ENCODE data around the gene ARL15. TPM values are rescaled to one million over a fixed set of nuclear protein-coding genes. Genes with fewer than 3 reads are reported as not detected.

The ARL15 gene
- total RNA-seq, 1 experiment from 2014 or later, result 18.3 TPM

DNA sequence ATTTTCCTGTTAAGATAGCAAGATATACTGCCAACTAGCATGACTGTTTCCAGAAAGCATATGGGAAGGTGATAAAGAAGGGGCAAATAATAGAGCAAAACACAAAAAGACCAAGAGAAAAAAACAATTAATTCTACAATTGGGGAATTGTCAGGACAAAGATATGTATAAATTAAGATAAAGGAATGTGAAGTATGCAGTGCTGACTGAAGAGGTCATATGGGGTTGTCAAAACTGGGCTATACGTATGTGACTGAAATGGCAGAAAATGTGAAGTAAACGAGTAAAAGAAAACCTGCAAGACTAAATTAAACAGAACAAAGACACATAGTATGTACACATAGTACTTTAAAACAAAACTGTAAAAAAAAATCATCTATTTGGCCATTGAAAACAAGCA lies 222.3 kb downstream of the ARL15 start:
- intact Hi-C loops (cut with micrococcal nuclease; ENCODE audit: unreplicated experiment), result no loop called here
- no TSS peak for BruUV-seq (replicated peaks)
- Histone ChIP-seq H3K9me3 (ENCODE audit: low read depth, low read length, poor library complexity, severe bottlenecking) (no peaks in the 10 kb centered on the region), H3K27me3 (replicated peaks; ENCODE audit: insufficient read depth, low read depth, low read length, poor library complexity) (no peaks in the 10 kb centered on the region), H3K4me1 (ENCODE audit: insufficient read depth, low read length, poor library complexity, severe bottlenecking) (peaks cover 9% of the 10 kb centered on the region), H3K4me3 (ENCODE audit: low read depth, low read length, poor library complexity, severe bottlenecking) (no peak overlapping the region), H3K27ac (ENCODE audit: low read depth, low read length, poor library complexity, severe bottlenecking) (no peak overlapping the region), H3K36me3 (ENCODE audit: insufficient read depth, low read length, poor library complexity, severe bottlenecking) (no peaks in the 10 kb centered on the region)
- no peak for DNase-seq (ENCODE audit: low spot score)
- CTCF ChIA-PET, result no interaction called here
- TF ChIP-seq EZH2 (IDR thresholded peaks at IDR 0.05; ENCODE audit: borderline replicate concordance, low read depth, low read length, poor library complexity, severe bottlenecking), result no peak
- TF ChIP-seq, protein P1, sequence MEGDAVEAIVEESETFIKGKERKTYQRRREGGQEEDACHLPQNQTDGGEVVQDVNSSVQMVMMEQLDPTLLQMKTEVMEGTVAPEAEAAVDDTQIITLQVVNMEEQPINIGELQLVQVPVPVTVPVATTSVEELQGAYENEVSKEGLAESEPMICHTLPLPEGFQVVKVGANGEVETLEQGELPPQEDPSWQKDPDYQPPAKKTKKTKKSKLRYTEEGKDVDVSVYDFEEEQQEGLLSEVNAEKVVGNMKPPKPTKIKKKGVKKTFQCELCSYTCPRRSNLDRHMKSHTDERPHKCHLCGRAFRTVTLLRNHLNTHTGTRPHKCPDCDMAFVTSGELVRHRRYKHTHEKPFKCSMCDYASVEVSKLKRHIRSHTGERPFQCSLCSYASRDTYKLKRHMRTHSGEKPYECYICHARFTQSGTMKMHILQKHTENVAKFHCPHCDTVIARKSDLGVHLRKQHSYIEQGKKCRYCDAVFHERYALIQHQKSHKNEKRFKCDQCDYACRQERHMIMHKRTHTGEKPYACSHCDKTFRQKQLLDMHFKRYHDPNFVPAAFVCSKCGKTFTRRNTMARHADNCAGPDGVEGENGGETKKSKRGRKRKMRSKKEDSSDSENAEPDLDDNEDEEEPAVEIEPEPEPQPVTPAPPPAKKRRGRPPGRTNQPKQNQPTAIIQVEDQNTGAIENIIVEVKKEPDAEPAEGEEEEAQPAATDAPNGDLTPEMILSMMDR (conservative IDR thresholded peaks at IDR 0.05; ENCODE audit: low read depth, low read length), result no peak
- POLR2A ChIA-PET (ENCODE audit: low non-redundant PET), result no interaction called here

DNA sequence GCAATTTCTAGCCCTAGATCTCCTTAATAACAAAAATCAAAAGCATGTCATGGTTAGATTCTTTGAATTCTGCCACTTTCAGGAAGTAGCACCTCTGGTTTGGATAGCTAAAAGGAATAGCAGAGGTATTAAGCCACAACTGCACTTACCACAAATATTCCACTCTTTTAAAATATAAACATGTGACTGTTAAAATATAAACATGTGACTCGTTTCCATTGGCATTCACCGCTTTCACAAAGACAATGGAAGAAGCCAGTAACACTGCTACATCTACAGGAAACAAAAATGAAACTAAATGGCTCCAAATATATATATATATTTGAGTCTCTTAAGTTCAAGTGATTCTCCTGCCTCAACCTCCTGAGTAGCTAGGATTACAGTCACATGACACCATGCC lies 222.9 kb downstream of the ARL15 start:
- Histone ChIP-seq H3K27ac (ENCODE audit: low read depth, low read length, poor library complexity, severe bottlenecking) (no peak overlapping the region), H3K36me3 (ENCODE audit: insufficient read depth, low read length, poor library complexity, severe bottlenecking) (no peaks in the 10 kb centered on the region), H3K4me3 (ENCODE audit: low read depth, low read length, poor library complexity, severe bottlenecking) (no peak overlapping the region), H3K4me1 (ENCODE audit: insufficient read depth, low read length, poor library complexity, severe bottlenecking) (peaks cover 9% of the 10 kb centered on the region), H3K27me3 (replicated peaks; ENCODE audit: insufficient read depth, low read depth, low read length, poor library complexity) (no peaks in the 10 kb centered on the region), H3K9me3 (ENCODE audit: low read depth, low read length, poor library complexity, severe bottlenecking) (no peaks in the 10 kb centered on the region)
- DNase-seq (ENCODE audit: low spot score), result no peak
- ChIA-PET CTCF (no interaction called here), POLR2A (ENCODE audit: low non-redundant PET) (no interaction called here)
- BruUV-seq (replicated peaks), result no TSS peak
- intact Hi-C loops (cut with micrococcal nuclease; ENCODE audit: unreplicated experiment), result no loop called here
- no peak for TF ChIP-seq EZH2 (IDR thresholded peaks at IDR 0.05; ENCODE audit: borderline replicate concordance, low read depth, low read length, poor library complexity, severe bottlenecking)

DNA sequence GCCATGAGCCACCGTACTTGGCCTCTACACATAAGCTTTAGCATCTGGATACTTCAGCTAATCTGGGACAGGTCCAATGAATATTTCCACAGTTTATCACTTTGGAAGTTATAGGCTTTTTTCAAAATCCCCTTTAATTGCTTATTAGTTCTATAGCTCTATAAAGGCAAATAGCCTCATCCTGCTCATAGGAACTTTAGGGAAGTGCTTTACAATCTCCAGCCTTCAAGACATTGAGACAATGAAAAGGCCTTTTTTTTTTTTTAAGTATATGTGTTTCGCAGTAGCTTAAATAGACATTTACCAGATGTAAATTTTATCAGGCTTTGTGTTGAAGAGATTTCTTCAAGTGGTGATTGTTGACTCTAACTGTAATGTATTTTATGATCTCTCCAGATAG lies 224.2 kb downstream of the ARL15 start:
- H3K27ac ChIP-seq (ENCODE audit: low read depth, low read length, poor library complexity, severe bottlenecking), result no peak overlapping the region
- no peaks in the 10 kb centered on the region for H3K9me3 ChIP-seq (ENCODE audit: low read depth, low read length, poor library complexity, severe bottlenecking)
- TF ChIP-seq, protein P1 (conservative IDR thresholded peaks at IDR 0.05; ENCODE audit: low read depth, low read length), result no peak
- TF ChIP-seq EZH2 (IDR thresholded peaks at IDR 0.05; ENCODE audit: borderline replicate concordance, low read depth, low read length, poor library complexity, severe bottlenecking), result no peak
- no peaks in the 10 kb centered on the region for H3K27me3 ChIP-seq (replicated peaks; ENCODE audit: insufficient read depth, low read depth, low read length, poor library complexity)
- no peak overlapping the region for H3K4me3 ChIP-seq (ENCODE audit: low read depth, low read length, poor library complexity, severe bottlenecking)
- ChIA-PET CTCF (no interaction called here), POLR2A (ENCODE audit: low non-redundant PET) (interaction anchor here (0.6 kb wide), 1 partner anchor 9 kb away, joined by 3 read pairs; no protein-coding TSS in a partner anchor)
- no TSS peak for BruUV-seq (replicated peaks)
- DNase-seq (ENCODE audit: low spot score), result no peak
- no peaks in the 10 kb centered on the region for H3K36me3 ChIP-seq (ENCODE audit: insufficient read depth, low read length, poor library complexity, severe bottlenecking)
- intact Hi-C loops (cut with micrococcal nuclease; ENCODE audit: unreplicated experiment), result no loop called here
- H3K4me1 ChIP-seq (ENCODE audit: insufficient read depth, low read length, poor library complexity, severe bottlenecking), result peaks cover 9% of the 10 kb centered on the region

DNA sequence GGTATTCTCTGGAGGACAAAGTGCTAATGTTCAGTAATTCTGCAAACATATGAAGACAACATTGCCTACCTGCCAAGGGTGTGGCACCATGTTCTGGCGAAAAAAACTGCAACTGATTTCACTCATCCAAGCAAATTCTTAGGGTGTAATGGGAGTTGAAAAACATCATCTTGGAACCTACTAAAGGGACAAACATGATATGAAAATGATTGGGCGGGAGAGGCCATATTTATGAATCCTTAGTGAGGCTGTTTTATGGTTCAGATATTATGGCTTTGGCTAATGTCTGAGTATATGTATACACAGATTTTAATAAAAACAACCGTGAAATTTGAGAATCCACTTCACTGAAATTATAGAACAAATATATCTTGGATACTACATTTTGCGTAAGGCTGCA lies 225.7 kb downstream of the ARL15 start:
- ChIA-PET CTCF (no interaction called here), POLR2A (ENCODE audit: low non-redundant PET) (no interaction called here)
- BruUV-seq (replicated peaks), result no TSS peak
- TF ChIP-seq EZH2 (IDR thresholded peaks at IDR 0.05; ENCODE audit: borderline replicate concordance, low read depth, low read length, poor library complexity, severe bottlenecking), result no peak
- TF ChIP-seq, protein P1 (conservative IDR thresholded peaks at IDR 0.05; ENCODE audit: low read depth, low read length), result no peak
- H3K4me1 ChIP-seq (ENCODE audit: insufficient read depth, low read length, poor library complexity, severe bottlenecking), result no peaks in the 10 kb centered on the region
- H3K36me3 ChIP-seq (ENCODE audit: insufficient read depth, low read length, poor library complexity, severe bottlenecking), result no peaks in the 10 kb centered on the region
- H3K4me3 ChIP-seq (ENCODE audit: low read depth, low read length, poor library complexity, severe bottlenecking), result no peak overlapping the region
- H3K9me3 ChIP-seq (ENCODE audit: low read depth, low read length, poor library complexity, severe bottlenecking), result no peaks in the 10 kb centered on the region
- no peak for DNase-seq (ENCODE audit: low spot score)
- H3K27me3 ChIP-seq (replicated peaks; ENCODE audit: insufficient read depth, low read depth, low read length, poor library complexity), result no peaks in the 10 kb centered on the region
- no peak overlapping the region for H3K27ac ChIP-seq (ENCODE audit: low read depth, low read length, poor library complexity, severe bottlenecking)
- intact Hi-C loops (cut with micrococcal nuclease; ENCODE audit: unreplicated experiment), result no loop called here
